Measurements from ENCODE around the gene TALDO1.
A peak's percentile ranks its signal among the peaks of the same experiment; 100 is the strongest.

TALDO1 gene

GRCh38 chr11:762421-763072, 15.3 kb downstream of the TALDO1 start:
- DNase-seq, result no peak
- H3K27ac ChIP-seq (ENCODE audit: insufficient read depth, low read length, poor library complexity, severe bottlenecking), result no peak overlapping the region
- no peaks in the 10 kb centered on the region for H3K4me1 ChIP-seq (ENCODE audit: control insufficient read depth, insufficient read depth, low read length, poor library complexity, severe bottlenecking)
- H3K27me3 ChIP-seq (replicated peaks; ENCODE audit: control insufficient read depth, insufficient read depth, low read length, poor library complexity, severe bottlenecking), result no peaks in the 10 kb centered on the region
- no peak overlapping the region for H3K4me3 ChIP-seq (ENCODE audit: insufficient read depth, low read depth, low read length, poor library complexity, severe bottlenecking)
- H3K36me3 ChIP-seq (ENCODE audit: control insufficient read depth, insufficient read depth, low read length), result peaks cover 41% of the 10 kb centered on the region
- H3K9me3 ChIP-seq (ENCODE audit: control insufficient read depth, low read length), result no peaks in the 10 kb centered on the region

GRCh38 chr11:763073-763463, 15.8 kb downstream of the TALDO1 start:
- Histone ChIP-seq H3K27ac (ENCODE audit: insufficient read depth, low read length, poor library complexity, severe bottlenecking) (no peak overlapping the region), H3K4me1 (ENCODE audit: control insufficient read depth, insufficient read depth, low read length, poor library complexity, severe bottlenecking) (no peaks in the 10 kb centered on the region), H3K4me3 (ENCODE audit: insufficient read depth, low read depth, low read length, poor library complexity, severe bottlenecking) (no peak overlapping the region), H3K36me3 (ENCODE audit: control insufficient read depth, insufficient read depth, low read length) (peaks cover 39% of the 10 kb centered on the region), H3K27me3 (replicated peaks; ENCODE audit: control insufficient read depth, insufficient read depth, low read length, poor library complexity, severe bottlenecking) (no peaks in the 10 kb centered on the region), H3K9me3 (ENCODE audit: control insufficient read depth, low read length) (no peaks in the 10 kb centered on the region)
- DNase-seq, result no peak

- Histone ChIP-seq H3K9me3 (ENCODE audit: control insufficient read depth, low read length) (no peaks in the 10 kb centered on the region), H3K4me3 (ENCODE audit: insufficient read depth, low read depth, low read length, poor library complexity, severe bottlenecking) (no peak overlapping the region), H3K27ac (ENCODE audit: insufficient read depth, low read length, poor library complexity, severe bottlenecking) (no peak overlapping the region), H3K4me1 (ENCODE audit: control insufficient read depth, insufficient read depth, low read length, poor library complexity, severe bottlenecking) (no peaks in the 10 kb centered on the region), H3K27me3 (replicated peaks; ENCODE audit: control insufficient read depth, insufficient read depth, low read length, poor library complexity, severe bottlenecking) (no peaks in the 10 kb centered on the region), H3K36me3 (ENCODE audit: control insufficient read depth, insufficient read depth, low read length) (peaks cover 38% of the 10 kb centered on the region)
- DNase-seq, result no peak
These were observed 16.5 kb downstream of the TALDO1 start for GRCh38 chr11:763549-764321.

- H3K27me3 ChIP-seq (replicated peaks; ENCODE audit: control insufficient read depth, insufficient read depth, low read length, poor library complexity, severe bottlenecking), result no peaks in the 10 kb centered on the region
- H3K4me3 ChIP-seq (ENCODE audit: insufficient read depth, low read depth, low read length, poor library complexity, severe bottlenecking), result no peak overlapping the region
- H3K9me3 ChIP-seq (ENCODE audit: control insufficient read depth, low read length), result no peaks in the 10 kb centered on the region
- no peaks in the 10 kb centered on the region for H3K4me1 ChIP-seq (ENCODE audit: control insufficient read depth, insufficient read depth, low read length, poor library complexity, severe bottlenecking)
- H3K36me3 ChIP-seq (ENCODE audit: control insufficient read depth, insufficient read depth, low read length), result peaks cover 32% of the 10 kb centered on the region
- no peak overlapping the region for H3K27ac ChIP-seq (ENCODE audit: insufficient read depth, low read length, poor library complexity, severe bottlenecking)
- no peak for DNase-seq
These were observed 17.2 kb downstream of the TALDO1 start for GRCh38 chr11:764322-765024.

- Histone ChIP-seq H3K4me3 (ENCODE audit: insufficient read depth, low read depth, low read length, poor library complexity, severe bottlenecking) (no peak overlapping the region), H3K27ac (ENCODE audit: insufficient read depth, low read length, poor library complexity, severe bottlenecking) (no peak overlapping the region), H3K9me3 (ENCODE audit: control insufficient read depth, low read length) (no peaks in the 10 kb centered on the region), H3K36me3 (ENCODE audit: control insufficient read depth, insufficient read depth, low read length) (peaks cover 29% of the 10 kb centered on the region), H3K4me1 (ENCODE audit: control insufficient read depth, insufficient read depth, low read length, poor library complexity, severe bottlenecking) (no peaks in the 10 kb centered on the region), H3K27me3 (replicated peaks; ENCODE audit: control insufficient read depth, insufficient read depth, low read length, poor library complexity, severe bottlenecking) (no peaks in the 10 kb centered on the region)
- peak; percentile 29 to 45 (median 31) for DNase-seq
These were observed 17.9 kb downstream of the TALDO1 start for GRCh38 chr11:765025-765801.

GRCh38 chr11:765802-766091, 18.5 kb downstream of the TALDO1 start:
- no peak for DNase-seq
- H3K36me3 ChIP-seq (ENCODE audit: control insufficient read depth, insufficient read depth, low read length), result peaks cover 31% of the 10 kb centered on the region
- H3K27ac ChIP-seq (ENCODE audit: insufficient read depth, low read length, poor library complexity, severe bottlenecking), result no peak overlapping the region
- no peak overlapping the region for H3K4me3 ChIP-seq (ENCODE audit: insufficient read depth, low read depth, low read length, poor library complexity, severe bottlenecking)
- H3K9me3 ChIP-seq (ENCODE audit: control insufficient read depth, low read length), result no peaks in the 10 kb centered on the region
- H3K4me1 ChIP-seq (ENCODE audit: control insufficient read depth, insufficient read depth, low read length, poor library complexity, severe bottlenecking), result no peaks in the 10 kb centered on the region
- H3K27me3 ChIP-seq (replicated peaks; ENCODE audit: control insufficient read depth, insufficient read depth, low read length, poor library complexity, severe bottlenecking), result no peaks in the 10 kb centered on the region

- peaks cover 32% of the 10 kb centered on the region for H3K36me3 ChIP-seq (ENCODE audit: control insufficient read depth, insufficient read depth, low read length)
These were observed 19.1 kb downstream of the TALDO1 start for GRCh38 chr11:766106-766935.

GRCh38 chr11:766936-767210, 19.6 kb downstream of the TALDO1 start:
- no peaks in the 10 kb centered on the region for H3K9me3 ChIP-seq (ENCODE audit: control insufficient read depth, low read length)
- peaks cover 37% of the 10 kb centered on the region for H3K36me3 ChIP-seq (ENCODE audit: control insufficient read depth, insufficient read depth, low read length)
- no peak for DNase-seq
- no peaks in the 10 kb centered on the region for H3K27me3 ChIP-seq (replicated peaks; ENCODE audit: control insufficient read depth, insufficient read depth, low read length, poor library complexity, severe bottlenecking)
- no peak overlapping the region for H3K4me3 ChIP-seq (ENCODE audit: insufficient read depth, low read depth, low read length, poor library complexity, severe bottlenecking)
- H3K27ac ChIP-seq (ENCODE audit: insufficient read depth, low read length, poor library complexity, severe bottlenecking), result no peak overlapping the region
- H3K4me1 ChIP-seq (ENCODE audit: control insufficient read depth, insufficient read depth, low read length, poor library complexity, severe bottlenecking), result no peaks in the 10 kb centered on the region

More at GRCh38 chr11:766106-766935, 19.1 kb downstream of the TALDO1 start:
- H3K27ac ChIP-seq (ENCODE audit: insufficient read depth, low read length, poor library complexity, severe bottlenecking), result no peak overlapping the region
- DNase-seq, result no peak
- H3K9me3 ChIP-seq (ENCODE audit: control insufficient read depth, low read length), result no peaks in the 10 kb centered on the region
- no peak overlapping the region for H3K4me3 ChIP-seq (ENCODE audit: insufficient read depth, low read depth, low read length, poor library complexity, severe bottlenecking)
- no peaks in the 10 kb centered on the region for H3K27me3 ChIP-seq (replicated peaks; ENCODE audit: control insufficient read depth, insufficient read depth, low read length, poor library complexity, severe bottlenecking)
- no peaks in the 10 kb centered on the region for H3K4me1 ChIP-seq (ENCODE audit: control insufficient read depth, insufficient read depth, low read length, poor library complexity, severe bottlenecking)

- Histone ChIP-seq H3K9me3 (ENCODE audit: control insufficient read depth, low read length) (no peaks in the 10 kb centered on the region), H3K27ac (ENCODE audit: insufficient read depth, low read length, poor library complexity, severe bottlenecking) (no peak overlapping the region), H3K36me3 (ENCODE audit: control insufficient read depth, insufficient read depth, low read length) (peaks cover 37% of the 10 kb centered on the region), H3K27me3 (replicated peaks; ENCODE audit: control insufficient read depth, insufficient read depth, low read length, poor library complexity, severe bottlenecking) (no peaks in the 10 kb centered on the region), H3K4me3 (ENCODE audit: insufficient read depth, low read depth, low read length, poor library complexity, severe bottlenecking) (no peak overlapping the region), H3K4me1 (ENCODE audit: control insufficient read depth, insufficient read depth, low read length, poor library complexity, severe bottlenecking) (no peaks in the 10 kb centered on the region)
- no peak for DNase-seq
These were observed 20.0 kb downstream of the TALDO1 start for GRCh38 chr11:767238-767637.

Measured in effector memory CD4-positive, alpha-beta T cell (primary cell).